Mammary epithelial cell (primary cell): ENCODE data around the gene INMT.

ENCODE experiments used
- CTCF ChIP-seq, 2 donors: IDR thresholded peaks in 1 of 2; conservative IDR thresholded peaks in 1 of 2; 2 replicates each; pipeline ENCODE4 v1.5.1; 2011 to 2012; ENCODE audit warnings: inconsistent platforms in 2 of 2, low read length in 2 of 2, mild to moderate bottlenecking in 2 of 2, control low read depth in 1 of 2, low read depth in 1 of 2; ENCODE audit not compliant: insufficient read depth in 1 of 2; ENCODE audit errors: extremely low read depth in 1 of 2
- EZH2 ChIP-seq: IDR thresholded peaks from 2 replicates; pipeline ENCODE4 v1.6.1; 2012; ENCODE audit warnings: low read length, inconsistent platforms, borderline replicate concordance

- no peak for TF ChIP-seq CTCF (conservative IDR thresholded peaks at IDR 0.05 in 1 of 2, IDR thresholded peaks at IDR 0.05 in 1 of 2; ENCODE audit: extremely low read depth in 1 of 2, insufficient read depth in 1 of 2, low read depth in 1 of 2, low read length in 2 of 2)
- TF ChIP-seq EZH2: no peak
Measured at GRCh38 chr7:30790356-30790755, 38.4 kb downstream of the INMT start.
